Transverse colon (tissue), 4 donors: ENCODE measurements around the gene SF3B3.

Source experiments
- POLR2A ChIP-seq: fragments of 450-650 bp; IDR thresholded peaks from one replicate; pipeline ENCODE4 v1.6.1; 2016; ENCODE audit warnings: antibody characterized with exemption, mild to moderate bottlenecking, moderate library complexity
- POLR2AphosphoS5 ChIP-seq, 3 donors: sonication (generic); formaldehyde crosslinking; IDR thresholded peaks; one replicate each; pipeline ENCODE4 v1.6.1; 2016; ENCODE audit warnings: antibody characterized with exemption in 3 of 3
- TF ChIP-seq, protein P1 (sequence below), 5 experiments: fragments of 200-600 bp in 3 of 5; fragments of 450-650 bp in 2 of 5; sonication (generic) in 3 of 5; IDR thresholded peaks; 1 replicate in 2 of 5; 2 replicates in 3 of 5; pipeline ENCODE4 v1.5.1; 2016 to 2017; ENCODE audit warnings: antibody characterized with exemption in 5 of 5, inconsistent platforms in 3 of 5, mild to moderate bottlenecking in 2 of 5, moderate library complexity in 1 of 5

DNA sequence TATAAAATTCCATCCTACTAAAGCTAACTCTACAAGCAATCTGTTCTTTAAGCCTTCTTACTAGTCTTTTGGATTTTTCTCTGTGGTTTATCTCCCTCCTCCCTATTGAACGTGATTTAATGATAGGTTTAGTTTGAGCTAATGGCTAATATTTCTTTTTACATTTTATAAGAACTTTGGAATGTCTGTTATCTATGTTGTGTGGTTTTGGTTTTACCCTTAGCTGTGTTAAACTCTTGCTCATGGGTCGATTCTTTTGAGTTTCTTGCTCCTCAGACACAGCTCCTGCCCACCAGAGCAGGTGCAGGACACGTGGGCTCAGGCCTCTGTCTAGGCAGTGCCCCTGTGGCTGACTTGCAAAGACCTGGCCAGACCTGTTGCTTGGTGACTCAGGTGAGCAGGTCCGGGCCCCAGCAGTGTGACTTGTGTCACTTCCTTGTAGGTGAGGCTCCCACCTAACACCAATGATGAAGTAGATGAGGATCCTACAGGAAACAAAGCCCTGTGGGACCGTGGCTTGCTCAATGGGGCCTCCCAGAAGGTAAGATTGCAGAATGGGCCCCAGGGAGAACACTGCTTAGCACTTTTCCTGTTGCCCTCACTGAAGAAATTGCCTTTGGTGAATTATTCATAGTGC, 45.1 kb downstream of the SF3B3 start:
- TF ChIP-seq, protein P1, sequence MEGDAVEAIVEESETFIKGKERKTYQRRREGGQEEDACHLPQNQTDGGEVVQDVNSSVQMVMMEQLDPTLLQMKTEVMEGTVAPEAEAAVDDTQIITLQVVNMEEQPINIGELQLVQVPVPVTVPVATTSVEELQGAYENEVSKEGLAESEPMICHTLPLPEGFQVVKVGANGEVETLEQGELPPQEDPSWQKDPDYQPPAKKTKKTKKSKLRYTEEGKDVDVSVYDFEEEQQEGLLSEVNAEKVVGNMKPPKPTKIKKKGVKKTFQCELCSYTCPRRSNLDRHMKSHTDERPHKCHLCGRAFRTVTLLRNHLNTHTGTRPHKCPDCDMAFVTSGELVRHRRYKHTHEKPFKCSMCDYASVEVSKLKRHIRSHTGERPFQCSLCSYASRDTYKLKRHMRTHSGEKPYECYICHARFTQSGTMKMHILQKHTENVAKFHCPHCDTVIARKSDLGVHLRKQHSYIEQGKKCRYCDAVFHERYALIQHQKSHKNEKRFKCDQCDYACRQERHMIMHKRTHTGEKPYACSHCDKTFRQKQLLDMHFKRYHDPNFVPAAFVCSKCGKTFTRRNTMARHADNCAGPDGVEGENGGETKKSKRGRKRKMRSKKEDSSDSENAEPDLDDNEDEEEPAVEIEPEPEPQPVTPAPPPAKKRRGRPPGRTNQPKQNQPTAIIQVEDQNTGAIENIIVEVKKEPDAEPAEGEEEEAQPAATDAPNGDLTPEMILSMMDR (IDR thresholded peaks at IDR 0.05) = no peak
- TF ChIP-seq POLR2A (no peak), POLR2AphosphoS5 (IDR thresholded peaks at IDR 0.05) (no peak)
